ENCODE data around the gene FARSB.

The FARSB gene

GRCh38 chr2:222656526-222657446 is 894 bp upstream of the FARSB start:
- DNase-seq: no peak

GRCh38 chr2:222653280-222653679 is 2.6 kb downstream of the FARSB start:
- no peak for DNase-seq

DNA sequence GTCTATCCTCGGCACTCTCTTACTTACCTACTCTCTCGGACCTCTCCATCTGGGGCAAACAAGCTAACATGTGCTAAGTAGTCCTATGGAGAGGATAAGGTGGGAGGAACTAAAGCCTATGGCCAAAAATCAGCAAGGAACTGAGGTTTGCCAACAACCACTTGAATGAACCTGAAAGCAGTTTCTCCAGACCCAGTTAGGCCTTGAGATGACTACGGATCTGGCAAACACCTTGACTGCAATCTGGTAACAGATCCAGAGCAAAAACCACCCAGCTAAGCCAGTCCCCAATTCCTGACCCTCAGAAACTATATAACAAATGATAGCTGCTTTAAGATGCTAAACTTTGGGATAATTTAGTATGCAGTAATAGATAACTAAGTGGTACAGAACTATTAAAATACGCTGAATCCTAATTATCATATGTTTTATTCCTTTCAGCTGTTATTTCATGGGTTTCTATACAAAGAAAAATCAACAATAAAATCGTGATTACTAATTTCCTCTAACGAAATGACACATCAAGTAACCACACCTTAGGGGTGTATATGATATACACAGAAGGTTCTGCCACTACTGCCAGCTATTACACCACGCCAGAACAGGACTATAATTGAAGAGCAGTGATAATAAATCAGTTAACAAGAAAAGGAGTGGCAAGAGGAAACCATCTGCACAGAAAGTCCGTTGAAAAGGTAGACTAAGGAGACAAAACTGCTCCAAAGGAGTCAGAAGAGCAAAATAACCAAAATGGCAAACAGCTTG is 3.2 kb downstream of the FARSB start:
- DNase-seq: no peak

DNA sequence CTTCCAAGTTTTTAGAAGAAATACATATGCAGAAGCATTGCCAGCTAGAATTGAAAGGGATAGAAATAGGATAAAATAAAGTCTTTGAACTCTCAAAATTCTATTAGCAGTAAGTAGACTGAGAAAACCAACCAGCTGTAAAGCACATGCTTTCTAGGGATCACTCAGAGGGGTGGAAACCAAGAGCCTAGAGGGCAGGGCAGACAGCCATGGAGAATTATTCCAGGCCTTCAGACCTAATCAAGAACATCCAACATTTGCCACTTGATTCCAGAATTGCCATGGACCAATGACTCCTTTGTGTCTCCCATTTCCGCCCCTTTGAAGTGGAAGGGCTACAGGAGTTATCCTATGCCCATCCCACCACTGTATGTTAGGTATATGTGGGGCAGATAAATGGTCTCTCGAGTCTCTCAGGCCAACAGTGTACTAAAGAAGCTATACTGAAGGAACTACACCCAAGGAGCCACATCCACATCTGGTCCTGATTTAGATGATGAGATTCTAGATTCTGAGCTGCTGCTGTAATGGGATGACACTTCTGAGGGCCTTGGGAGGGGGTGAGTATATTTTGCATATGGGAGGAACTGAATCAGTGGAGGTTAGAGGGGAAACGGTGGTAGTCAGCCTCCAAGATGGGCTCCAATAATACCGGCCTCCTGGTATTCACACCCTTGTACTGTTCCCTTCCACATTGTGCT is 4.0 kb downstream of the FARSB start:
- no peak for DNase-seq

- DNase-seq: no peak
These were observed 6.1 kb downstream of the FARSB start for GRCh38 chr2:222649801-222650200.

GRCh38 chr2:222646008-222646407 is 9.9 kb downstream of the FARSB start:
- no peak for DNase-seq

- no peak for DNase-seq
These were observed 12.8 kb downstream of the FARSB start for GRCh38 chr2:222643134-222643533.

GRCh38 chr2:222641336-222641735 is 14.6 kb downstream of the FARSB start:
- DNase-seq: no peak

- no peak for DNase-seq
These were observed 18.8 kb downstream of the FARSB start for GRCh38 chr2:222637067-222637466.

GRCh38 chr2:222635295-222635694 is 20.6 kb downstream of the FARSB start:
- no peak for DNase-seq

DNA sequence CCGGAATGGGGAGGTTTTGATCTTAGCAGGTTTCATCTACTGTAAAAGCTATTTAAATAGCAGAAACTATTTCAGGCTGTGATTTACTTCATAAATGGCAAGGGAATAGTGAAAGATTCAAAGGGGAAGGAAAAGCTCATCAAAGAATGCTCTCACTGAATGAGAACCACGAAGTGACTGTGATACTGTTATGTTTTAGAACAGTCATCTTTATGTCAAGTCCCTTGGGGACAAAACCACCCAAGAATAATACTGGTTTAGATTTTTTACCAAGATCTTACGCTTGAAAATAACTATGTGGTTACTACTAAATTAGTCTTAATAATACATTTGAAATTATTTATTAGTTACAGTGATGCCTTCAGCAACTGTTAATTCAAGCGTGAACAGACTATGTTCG is 28.1 kb downstream of the FARSB start:
- DNase-seq: no peak

DNA sequence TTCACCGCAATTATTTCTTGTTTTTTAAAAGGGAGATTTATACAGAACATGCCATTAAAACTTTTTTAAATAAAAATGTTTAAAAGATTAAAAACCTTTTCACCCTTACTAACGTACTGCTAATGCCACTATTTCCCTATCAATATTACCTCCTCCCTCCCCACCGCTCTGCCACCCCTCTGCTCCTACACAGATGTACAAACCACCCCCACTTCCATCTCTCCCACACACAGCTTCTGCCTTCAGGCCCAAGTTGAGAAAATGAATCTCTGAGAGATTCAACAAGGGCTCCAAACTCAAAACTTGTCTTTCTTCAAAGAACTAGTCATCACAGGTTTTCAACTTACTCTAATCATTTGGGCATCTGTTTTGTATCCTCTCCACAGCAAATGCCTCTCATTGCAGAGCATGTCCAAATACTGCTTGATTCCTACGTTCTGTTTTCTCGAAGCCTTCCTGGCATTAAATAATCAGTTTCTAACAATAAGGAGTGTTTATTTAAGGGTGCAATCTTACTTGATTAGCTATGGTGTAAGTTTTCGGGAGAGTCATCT is 32.1 kb downstream of the FARSB start:
- no peak for DNase-seq

GRCh38 chr2:222622910-222623309 is 33.0 kb downstream of the FARSB start:
- DNase-seq: no peak

GRCh38 chr2:222621893-222622292 is 34.0 kb downstream of the FARSB start:
- no peak for DNase-seq

- DNase-seq: no peak
These were observed 40.6 kb downstream of the FARSB start for GRCh38 chr2:222615320-222615719.

GRCh38 chr2:222613715-222614331 is 42.1 kb downstream of the FARSB start:
- DNase-seq: no peak

GRCh38 chr2:222611684-222612083 is 44.2 kb downstream of the FARSB start:
- DNase-seq: no peak

DNA sequence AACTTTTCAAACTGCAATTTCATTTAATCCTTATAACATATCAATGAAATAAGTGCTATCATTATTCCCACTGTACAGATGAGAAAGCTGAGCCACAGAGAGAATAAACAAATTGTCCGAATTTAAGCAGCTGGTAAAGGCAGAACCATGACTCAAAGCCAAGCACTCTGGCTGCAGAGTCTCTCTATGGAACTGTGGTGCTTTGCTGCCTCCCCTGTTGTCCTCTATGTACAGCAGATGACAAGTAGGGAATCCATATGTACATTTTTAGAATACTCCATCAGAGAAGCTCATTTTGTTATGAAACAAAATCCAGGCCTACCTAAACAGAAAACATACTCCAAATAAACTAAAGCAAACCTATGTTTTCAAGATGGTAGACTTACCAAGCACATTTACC is 45.1 kb downstream of the FARSB start:
- DNase-seq: no peak

DNA sequence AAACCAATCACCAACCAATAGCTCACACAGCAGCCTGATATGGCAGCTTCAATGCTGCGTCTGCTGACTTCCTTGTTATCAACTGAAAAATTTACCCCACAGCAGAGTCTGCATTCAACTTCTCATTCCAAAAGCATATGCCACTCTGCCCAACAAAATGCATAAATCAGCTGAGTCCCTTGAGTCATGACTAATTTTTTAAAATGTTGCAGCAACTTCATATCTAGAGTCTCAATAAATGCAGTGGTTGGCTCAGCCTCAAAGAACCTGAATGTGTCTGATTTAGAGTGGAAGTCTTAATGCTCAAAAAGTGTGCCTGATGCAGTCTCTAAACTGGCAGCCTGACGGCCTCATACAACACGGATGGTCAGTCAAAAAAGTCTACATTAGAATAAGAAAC is 46.5 kb downstream of the FARSB start:
- no peak for DNase-seq

- no peak for DNase-seq
These were observed 47.8 kb downstream of the FARSB start for GRCh38 chr2:222608081-222608480.

DNA sequence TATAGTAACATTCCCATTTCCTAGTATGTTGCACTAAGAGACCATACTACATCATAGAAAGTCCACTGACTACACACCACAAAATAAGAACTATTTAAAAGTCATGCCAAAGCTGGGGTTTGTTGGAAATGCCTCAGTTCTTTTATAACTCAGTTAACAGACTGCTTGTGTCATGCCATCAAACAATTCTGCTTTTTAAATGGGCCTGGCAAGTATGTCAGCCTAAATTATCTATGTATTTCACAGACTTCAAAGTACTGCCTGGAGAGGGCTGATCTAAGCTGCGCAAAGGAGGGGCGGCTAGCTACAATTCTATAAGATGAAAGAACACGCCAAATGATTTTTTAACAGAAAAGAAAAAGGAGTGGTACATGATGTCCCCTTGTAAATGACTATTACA is 49.6 kb downstream of the FARSB start:
- no peak for DNase-seq

GRCh38 chr2:222604749-222605515 is 51.0 kb downstream of the FARSB start:
- DNase-seq: no peak
